ENCODE results near the gene ACTA1. TPM values are rescaled to one million over a fixed set of nuclear protein-coding genes. Genes with fewer than 3 reads are reported as not detected.
"Not testable (repeated sequence)": the region's sequence is repeated elsewhere in the genome, so short reads cannot be mapped to it uniquely, and the experiment has no call there.

Gene ACTA1
- not detected in 2 replicates for total RNA-seq

DNA sequence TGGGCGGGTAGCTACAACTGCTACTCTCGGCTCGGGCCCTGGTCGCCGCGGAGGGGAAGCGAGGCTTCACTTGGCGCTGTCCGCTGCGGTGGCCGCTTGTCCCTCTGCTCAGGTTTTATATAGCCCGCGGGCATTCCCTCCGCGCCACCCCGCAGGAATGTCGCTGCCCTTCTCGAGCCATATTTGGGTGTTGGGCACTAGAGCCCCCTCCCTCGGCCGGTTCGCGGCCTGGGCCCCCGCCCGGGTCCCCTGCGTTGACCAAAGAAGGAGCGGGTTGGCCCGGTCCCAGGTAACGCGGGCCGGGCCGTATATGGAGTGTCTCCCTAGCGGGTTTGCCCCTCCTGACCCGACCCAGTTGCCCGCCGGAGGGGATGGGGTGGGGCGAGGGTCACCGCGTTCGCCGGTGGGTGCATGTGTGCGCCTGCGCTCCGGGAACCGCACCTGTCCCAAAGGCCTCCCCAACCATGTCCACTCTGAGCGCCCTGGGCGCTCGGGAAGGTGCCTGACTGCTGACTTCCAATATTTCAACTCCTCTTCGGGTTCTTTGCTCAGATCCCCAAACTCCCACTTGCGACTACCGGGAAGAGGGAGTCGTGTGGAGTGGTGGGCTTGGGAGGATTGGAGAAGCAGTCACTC, at the start of gene ACTA1:
Gene ACTA1, minus strand, starts transcription at position 90 of the 636 bp plus-strand sequence. CDS start 979 bp downstream, outside the sequence.
- H3K36me3 Mint-ChIP-seq (ENCODE audit: low read depth): peaks cover 17% of the 10 kb centered on the region

DNA sequence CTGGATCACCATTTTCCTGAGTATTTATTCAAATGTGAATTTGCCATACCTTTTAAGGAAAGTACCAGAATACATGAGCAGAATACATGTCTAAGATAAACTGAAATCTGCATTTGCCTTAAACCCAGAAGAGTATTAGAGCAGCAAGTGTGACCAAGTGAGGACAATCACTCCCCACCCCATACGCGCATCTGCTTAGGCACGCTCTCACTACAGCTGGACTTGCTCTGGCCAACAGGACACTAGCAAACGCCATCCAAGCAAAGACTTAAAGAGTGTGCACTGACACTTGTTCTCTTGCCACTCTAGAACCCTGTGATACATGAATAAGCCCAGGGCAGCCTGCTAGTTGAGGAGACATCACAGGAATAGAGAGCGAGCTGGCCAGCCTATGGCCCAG, 48.6 kb upstream of the ACTA1 start:
- Mint-ChIP-seq H3K9me3 (no peaks in the 10 kb centered on the region), H3K27ac (no peak overlapping the region), H3K4me3 (ENCODE audit: low read depth) (no peak overlapping the region), H3K4me1 (ENCODE audit: low read depth) (peaks cover 14% of the 10 kb centered on the region), H3K27me3 (ENCODE audit: low read depth) (no peaks in the 10 kb centered on the region), H3K36me3 (ENCODE audit: low read depth) (peaks cover 66% of the 10 kb centered on the region)
- intact Hi-C loops (cut with micrococcal nuclease): loop anchor here (1.0 kb wide), 1 partner anchor 224 kb away; no protein-coding TSS in a partner anchor
- DNase-seq (ENCODE audit: low spot score): no peak

More for the DNA sequence above, at the start of gene ACTA1:
- Mint-ChIP-seq H3K9me3 (no peaks in the 10 kb centered on the region), H3K4me3 (ENCODE audit: low read depth) (no peak within 1 kb of the TSS), H3K27ac (no peak within 1 kb of the TSS), H3K4me1 (ENCODE audit: low read depth) (peaks cover 14% of the 10 kb centered on the region), H3K27me3 (ENCODE audit: low read depth) (peaks cover 73% of the 10 kb centered on the region)
- intact Hi-C loops (cut with micrococcal nuclease): no loop called here
- no peak for DNase-seq (ENCODE audit: low spot score)

DNA sequence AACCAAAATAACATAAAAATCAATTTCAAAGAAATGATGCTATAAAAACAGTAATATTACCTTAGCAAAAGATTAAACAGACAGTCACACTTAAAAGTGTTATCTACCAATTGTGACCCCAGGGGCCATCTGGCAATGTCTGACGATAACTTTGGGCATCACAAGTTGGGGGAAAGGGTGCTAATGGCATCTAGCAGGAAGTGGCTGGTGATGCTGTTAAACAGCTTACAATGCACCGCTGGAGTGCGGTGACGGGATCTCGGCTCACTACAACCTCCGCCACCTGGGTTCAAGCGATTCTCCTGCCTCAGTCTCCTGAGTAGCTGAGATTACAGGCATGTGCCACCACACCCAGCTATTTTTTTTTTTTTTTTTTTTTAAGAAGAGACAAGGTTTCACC, 46.6 kb upstream of the ACTA1 start:
- peaks cover 61% of the 10 kb centered on the region for H3K36me3 Mint-ChIP-seq (ENCODE audit: low read depth)

DNA sequence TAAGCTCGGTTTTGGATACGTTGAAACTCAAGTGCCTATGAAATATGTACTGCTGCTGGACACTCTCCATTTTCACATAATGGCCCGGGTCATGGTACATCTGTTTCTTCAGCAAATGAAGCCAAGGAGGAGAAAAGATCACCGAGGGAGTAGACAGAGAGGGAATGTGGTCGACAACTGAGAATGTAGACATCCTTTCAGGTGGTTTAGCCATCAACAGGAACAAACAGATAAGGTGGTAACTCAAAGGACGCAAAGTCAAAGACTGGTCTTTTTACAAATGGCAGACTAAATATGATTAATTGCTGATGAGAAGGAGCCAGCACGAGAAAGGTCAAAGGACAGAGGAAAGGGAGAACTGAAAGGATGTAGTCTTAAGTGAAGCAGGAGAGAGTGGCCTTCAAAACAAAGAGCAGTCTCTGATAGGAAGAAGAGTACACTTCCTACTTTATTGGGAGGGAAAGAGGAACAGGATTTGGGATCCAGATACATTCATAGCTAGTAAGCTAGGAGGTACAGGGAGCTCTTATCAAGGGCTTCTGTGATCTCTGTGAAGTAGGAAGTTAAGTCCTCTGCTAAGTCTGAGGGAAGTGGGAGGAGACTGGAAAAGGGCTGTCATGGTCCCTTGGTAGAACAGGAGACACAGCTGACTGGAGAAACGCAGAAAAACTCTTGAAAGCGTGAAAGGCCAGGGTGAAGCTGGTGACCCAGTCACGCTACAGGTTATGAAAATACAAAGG, 45.9 kb upstream of the ACTA1 start:
- peaks cover 60% of the 10 kb centered on the region for H3K36me3 Mint-ChIP-seq (ENCODE audit: low read depth)
- no peaks in the 10 kb centered on the region for H3K27me3 Mint-ChIP-seq (ENCODE audit: low read depth)
- H3K4me3 Mint-ChIP-seq (ENCODE audit: low read depth): no peak overlapping the region
- no peaks in the 10 kb centered on the region for H3K9me3 Mint-ChIP-seq
- no peak overlapping the region for H3K27ac Mint-ChIP-seq
- DNase-seq (ENCODE audit: low spot score): no peak
- peaks cover 14% of the 10 kb centered on the region for H3K4me1 Mint-ChIP-seq (ENCODE audit: low read depth)
- intact Hi-C loops (cut with micrococcal nuclease): no loop called here

More for the DNA sequence above, 46.6 kb upstream of the ACTA1 start:
- no peak overlapping the region for H3K27ac Mint-ChIP-seq
- no peaks in the 10 kb centered on the region for H3K27me3 Mint-ChIP-seq (ENCODE audit: low read depth)
- H3K4me3 Mint-ChIP-seq (ENCODE audit: low read depth): no peak overlapping the region
- DNase-seq (ENCODE audit: low spot score): no peak
- intact Hi-C loops (cut with micrococcal nuclease): no loop called here
- peaks cover 14% of the 10 kb centered on the region for H3K4me1 Mint-ChIP-seq (ENCODE audit: low read depth)
- no peaks in the 10 kb centered on the region for H3K9me3 Mint-ChIP-seq

DNA sequence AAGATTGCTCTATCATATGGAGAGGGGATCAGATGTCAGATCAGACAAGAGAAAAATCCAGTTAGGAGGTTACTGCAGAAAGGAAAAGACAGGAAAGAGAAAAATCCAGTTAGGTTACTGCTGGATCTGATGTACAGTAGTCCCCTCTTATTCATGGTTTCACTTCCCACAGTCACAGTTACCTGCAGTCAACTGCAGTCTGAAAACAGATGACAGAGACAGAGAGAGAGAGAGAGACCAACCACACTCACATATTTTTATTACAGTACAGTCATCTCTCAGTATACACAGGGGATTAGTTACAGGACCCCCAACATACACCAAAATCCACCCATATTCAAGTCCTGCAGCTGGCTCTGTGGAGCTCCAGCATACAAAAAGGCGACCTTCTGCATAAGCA, 45.0 kb upstream of the ACTA1 start:
- peaks cover 14% of the 10 kb centered on the region for H3K4me1 Mint-ChIP-seq (ENCODE audit: low read depth)
- no peak overlapping the region for H3K27ac Mint-ChIP-seq
- no peak for DNase-seq (ENCODE audit: low spot score)
- intact Hi-C loops (cut with micrococcal nuclease): no loop called here
- H3K36me3 Mint-ChIP-seq (ENCODE audit: low read depth): peaks cover 64% of the 10 kb centered on the region
- H3K4me3 Mint-ChIP-seq (ENCODE audit: low read depth): no peak overlapping the region
- no peaks in the 10 kb centered on the region for H3K27me3 Mint-ChIP-seq (ENCODE audit: low read depth)
- H3K9me3 Mint-ChIP-seq: no peaks in the 10 kb centered on the region

DNA sequence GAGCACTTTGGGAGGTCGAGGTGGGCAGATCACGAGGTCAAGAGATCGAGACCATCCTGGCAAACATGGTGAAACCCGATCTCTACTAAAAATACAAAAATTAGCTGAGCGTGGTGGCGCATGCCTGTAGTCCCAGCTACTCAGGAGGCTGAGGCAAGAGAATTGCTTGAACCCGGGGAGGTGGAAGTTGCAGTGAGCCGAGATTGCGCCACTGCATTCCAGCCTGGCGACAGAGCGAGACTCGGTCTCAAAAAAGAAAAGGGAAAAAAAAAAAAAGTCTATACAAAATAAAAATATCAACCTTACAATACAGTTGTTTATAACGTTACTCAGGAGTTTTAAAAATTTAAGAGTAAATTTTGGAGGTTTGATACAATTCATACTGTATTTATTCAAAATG, 42.0 kb upstream of the ACTA1 start:
- H3K4me3 Mint-ChIP-seq (ENCODE audit: low read depth); H3K27me3 Mint-ChIP-seq (ENCODE audit: low read depth); H3K9me3 Mint-ChIP-seq; H3K27ac Mint-ChIP-seq; DNase-seq (ENCODE audit: low spot score); intact Hi-C loops (cut with micrococcal nuclease): not testable (repeated sequence)
- Mint-ChIP-seq H3K4me1 (ENCODE audit: low read depth) (peaks cover 11% of the 10 kb centered on the region), H3K36me3 (ENCODE audit: low read depth) (peaks cover 60% of the 10 kb centered on the region)

DNA sequence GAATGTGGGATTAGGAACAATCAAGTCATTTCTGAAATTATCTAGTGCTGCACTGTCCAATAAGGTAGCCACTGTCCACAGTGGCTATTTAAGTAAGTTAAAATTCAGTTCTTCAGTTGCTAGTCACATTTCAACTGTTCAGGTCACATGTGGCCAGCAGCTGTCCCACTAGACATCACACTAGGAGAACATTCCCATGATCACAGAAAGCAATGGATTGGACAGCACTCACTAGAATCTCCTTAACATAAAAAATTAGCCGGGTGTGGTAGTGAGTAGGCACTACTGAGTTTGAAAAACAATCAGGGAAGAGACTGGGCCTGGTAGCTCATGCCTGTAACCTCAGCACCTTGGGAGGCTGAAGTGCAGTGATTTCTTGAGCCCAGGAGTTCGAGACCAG, 40.6 kb upstream of the ACTA1 start:
- intact Hi-C loops (cut with micrococcal nuclease): no loop called here

DNA sequence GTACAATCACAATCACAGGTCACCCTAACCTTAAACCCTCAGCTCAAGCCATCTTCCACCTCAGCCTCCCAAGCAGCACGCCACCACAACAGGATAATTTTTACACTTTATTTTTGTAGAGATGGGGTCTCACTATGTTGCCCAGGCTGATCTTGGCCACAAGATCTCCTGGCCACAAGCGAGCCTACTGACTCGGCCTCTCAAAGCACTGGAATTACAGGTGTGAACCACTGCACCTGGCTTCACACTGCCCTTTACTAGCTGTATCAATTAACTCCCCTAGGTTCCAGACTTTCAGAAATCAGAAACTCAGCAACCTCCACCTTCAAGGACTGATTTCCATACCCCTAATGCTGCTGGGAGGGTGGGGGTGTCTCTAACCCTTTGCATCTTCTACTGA, 37.3 kb upstream of the ACTA1 start:
- Mint-ChIP-seq H3K4me3 (ENCODE audit: low read depth) (no peak overlapping the region), H3K4me1 (ENCODE audit: low read depth) (no peaks in the 10 kb centered on the region), H3K27ac (no peak overlapping the region), H3K9me3 (no peaks in the 10 kb centered on the region), H3K27me3 (ENCODE audit: low read depth) (no peaks in the 10 kb centered on the region), H3K36me3 (ENCODE audit: low read depth) (peaks cover 63% of the 10 kb centered on the region)
- no peak for DNase-seq (ENCODE audit: low spot score)
- intact Hi-C loops (cut with micrococcal nuclease): no loop called here

More for the DNA sequence above, 40.6 kb upstream of the ACTA1 start:
- Mint-ChIP-seq H3K27ac (no peak overlapping the region), H3K36me3 (ENCODE audit: low read depth) (peaks cover 65% of the 10 kb centered on the region), H3K4me3 (ENCODE audit: low read depth) (no peak overlapping the region), H3K4me1 (ENCODE audit: low read depth) (peaks cover 6% of the 10 kb centered on the region), H3K9me3 (no peaks in the 10 kb centered on the region), H3K27me3 (ENCODE audit: low read depth) (no peaks in the 10 kb centered on the region)
- no peak for DNase-seq (ENCODE audit: low spot score)

DNA sequence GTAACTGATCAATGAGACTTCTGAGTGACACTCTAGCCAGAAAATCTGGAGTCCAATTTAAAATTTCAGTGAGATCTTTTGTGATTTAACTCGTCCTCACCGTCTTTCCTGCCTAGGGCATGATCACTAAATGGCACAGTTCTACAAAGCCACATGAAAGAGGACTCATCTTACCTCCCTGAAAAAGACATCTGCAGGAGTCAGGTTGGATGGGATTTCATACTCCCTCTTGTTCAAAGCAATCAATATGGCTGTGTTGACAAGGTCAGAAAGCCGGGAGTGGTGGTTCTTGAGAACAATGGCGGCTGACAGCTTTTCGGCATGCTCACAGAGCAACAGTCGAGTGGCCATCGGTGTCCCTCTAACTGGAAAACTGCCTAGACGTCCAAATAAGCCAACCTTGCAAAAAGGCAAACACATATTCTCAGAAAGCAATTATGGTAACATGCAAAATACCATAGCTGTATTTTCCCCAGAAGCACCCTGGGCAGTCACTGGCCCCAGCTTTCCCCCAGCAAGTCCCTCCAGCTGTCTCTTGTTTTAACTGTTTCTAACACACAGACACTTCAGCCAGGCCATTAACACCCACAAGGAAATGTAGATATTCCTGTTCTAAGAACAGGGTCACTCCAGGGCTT, 36.6 kb upstream of the ACTA1 start:
- Mint-ChIP-seq H3K9me3 (no peaks in the 10 kb centered on the region), H3K4me3 (ENCODE audit: low read depth) (no peak overlapping the region), H3K27ac (no peak overlapping the region), H3K36me3 (ENCODE audit: low read depth) (peaks cover 61% of the 10 kb centered on the region), H3K27me3 (ENCODE audit: low read depth) (no peaks in the 10 kb centered on the region), H3K4me1 (ENCODE audit: low read depth) (no peaks in the 10 kb centered on the region)
- intact Hi-C loops (cut with micrococcal nuclease): no loop called here
- DNase-seq (ENCODE audit: low spot score): no peak

DNA sequence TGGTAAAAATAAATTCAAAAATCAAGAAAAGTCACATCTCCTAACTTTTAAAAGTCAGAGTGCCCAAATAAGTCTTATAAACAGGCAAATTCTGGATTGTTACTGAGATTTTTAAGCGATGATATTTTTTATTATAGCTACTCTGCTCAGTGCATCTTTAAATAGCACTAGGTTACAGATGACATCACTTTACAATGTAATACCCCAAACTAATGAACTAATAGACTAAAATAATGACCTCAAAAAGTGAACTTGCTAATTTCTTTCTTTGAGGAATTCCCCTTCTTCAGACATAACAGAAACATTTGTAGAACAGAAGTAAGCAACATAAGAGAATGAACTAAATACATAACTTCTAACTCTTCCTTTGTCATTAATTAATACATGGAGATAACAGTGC, 33.0 kb upstream of the ACTA1 start:
- no peak overlapping the region for H3K4me3 Mint-ChIP-seq (ENCODE audit: low read depth)
- H3K9me3 Mint-ChIP-seq: no peaks in the 10 kb centered on the region
- peaks cover 70% of the 10 kb centered on the region for H3K36me3 Mint-ChIP-seq (ENCODE audit: low read depth)
- no peak overlapping the region for H3K27ac Mint-ChIP-seq
- no peak for DNase-seq (ENCODE audit: low spot score)
- intact Hi-C loops (cut with micrococcal nuclease): no loop called here
- H3K27me3 Mint-ChIP-seq (ENCODE audit: low read depth): no peaks in the 10 kb centered on the region
- no peaks in the 10 kb centered on the region for H3K4me1 Mint-ChIP-seq (ENCODE audit: low read depth)

DNA sequence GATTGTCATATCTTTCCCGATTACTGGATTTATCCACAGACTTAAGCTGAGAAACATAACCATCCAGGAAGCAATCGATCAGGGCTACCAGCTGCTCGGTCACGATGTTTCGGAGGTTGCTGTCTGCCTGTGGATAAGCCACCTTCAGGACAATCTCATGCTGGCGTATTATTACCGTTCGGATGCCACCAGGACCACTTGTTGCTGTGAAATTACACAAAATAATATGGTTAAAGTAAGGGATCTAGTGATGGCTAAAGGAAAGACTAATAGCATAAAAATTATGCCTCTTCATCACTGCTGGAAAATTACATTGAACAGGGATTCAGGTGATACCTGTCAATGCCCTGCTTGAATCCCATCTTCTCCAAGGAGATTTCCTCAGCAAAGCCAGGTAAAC, 30.8 kb upstream of the ACTA1 start:
- H3K36me3 Mint-ChIP-seq (ENCODE audit: low read depth): peaks cover 70% of the 10 kb centered on the region
- H3K27ac Mint-ChIP-seq: no peak overlapping the region
- intact Hi-C loops (cut with micrococcal nuclease): no loop called here
- H3K27me3 Mint-ChIP-seq (ENCODE audit: low read depth): no peaks in the 10 kb centered on the region
- H3K4me3 Mint-ChIP-seq (ENCODE audit: low read depth): no peak overlapping the region
- no peak for DNase-seq (ENCODE audit: low spot score)
- no peaks in the 10 kb centered on the region for H3K9me3 Mint-ChIP-seq
- H3K4me1 Mint-ChIP-seq (ENCODE audit: low read depth): no peaks in the 10 kb centered on the region

DNA sequence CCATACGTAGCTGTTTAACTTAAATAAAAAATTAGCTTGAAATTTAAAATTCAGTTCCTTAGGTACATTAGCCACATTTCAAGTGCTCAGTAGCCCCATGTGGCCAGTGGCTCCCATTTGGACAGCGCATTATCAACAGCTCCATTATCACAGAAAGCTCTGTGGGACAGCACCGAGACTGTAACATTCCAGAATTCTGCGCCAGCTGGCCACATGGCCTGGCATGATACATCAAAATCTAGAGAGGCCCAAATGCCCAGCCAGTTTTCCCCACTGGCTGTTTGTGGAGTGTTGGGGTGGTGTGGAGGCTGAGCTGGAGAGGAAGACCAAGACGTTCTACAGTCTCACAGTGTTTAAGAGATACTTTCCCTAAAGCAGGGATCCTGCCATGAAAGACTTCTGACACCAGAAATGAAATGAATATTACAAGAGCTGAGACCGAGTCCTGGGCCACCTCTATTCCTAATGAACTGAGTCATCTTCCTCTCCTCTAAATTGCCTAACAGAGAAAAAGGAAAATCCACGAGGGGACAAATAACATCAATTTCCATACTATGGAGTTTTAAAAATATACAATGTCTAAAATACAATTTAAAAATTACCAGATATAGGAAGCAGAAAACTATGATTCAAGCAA, 27.3 kb upstream of the ACTA1 start:
- Mint-ChIP-seq H3K27me3 (ENCODE audit: low read depth) (no peaks in the 10 kb centered on the region), H3K36me3 (ENCODE audit: low read depth) (peaks cover 71% of the 10 kb centered on the region), H3K9me3 (no peaks in the 10 kb centered on the region), H3K4me1 (ENCODE audit: low read depth) (peaks cover 2% of the 10 kb centered on the region), H3K4me3 (ENCODE audit: low read depth) (no peak overlapping the region), H3K27ac (no peak overlapping the region)
- intact Hi-C loops (cut with micrococcal nuclease): no loop called here
- no peak for DNase-seq (ENCODE audit: low spot score)

DNA sequence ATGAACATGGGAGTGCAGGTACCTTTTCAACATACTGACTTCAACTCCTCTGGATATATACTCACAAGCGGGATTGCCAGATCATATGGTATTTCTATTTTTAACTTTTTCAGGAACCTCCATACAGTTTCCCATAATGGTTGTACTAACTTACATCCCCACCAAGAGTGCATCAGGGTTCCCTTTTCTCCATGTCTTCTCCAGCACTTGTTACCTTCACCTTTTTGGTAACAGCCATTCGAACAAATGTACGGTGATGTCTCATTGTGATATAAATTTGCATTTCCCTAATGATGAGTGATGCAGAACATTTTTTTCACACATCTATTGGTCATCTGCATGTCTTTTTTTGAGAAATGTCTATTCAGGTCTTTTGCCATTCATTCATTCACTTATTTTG, 25.9 kb upstream of the ACTA1 start:
- H3K36me3 Mint-ChIP-seq (ENCODE audit: low read depth): peaks cover 69% of the 10 kb centered on the region
- no peak overlapping the region for H3K4me3 Mint-ChIP-seq (ENCODE audit: low read depth)
- intact Hi-C loops (cut with micrococcal nuclease): no loop called here
- no peak for DNase-seq (ENCODE audit: low spot score)
- H3K4me1 Mint-ChIP-seq (ENCODE audit: low read depth): peaks cover 2% of the 10 kb centered on the region
- no peaks in the 10 kb centered on the region for H3K9me3 Mint-ChIP-seq
- H3K27me3 Mint-ChIP-seq (ENCODE audit: low read depth): no peaks in the 10 kb centered on the region
- H3K27ac Mint-ChIP-seq: no peak overlapping the region
